NCI-H82 treated with DMSO at 0.1 percent for 48 hours (cell line): Measurements from ENCODE around the gene BMP6.

Experiments
- DNase-seq: peaks from one replicate; lab custom pipeline; 2025; ENCODE audit not compliant: unreplicated experiment; lab: John Stamatoyannopoulos, UW

Gene BMP6

DNA sequence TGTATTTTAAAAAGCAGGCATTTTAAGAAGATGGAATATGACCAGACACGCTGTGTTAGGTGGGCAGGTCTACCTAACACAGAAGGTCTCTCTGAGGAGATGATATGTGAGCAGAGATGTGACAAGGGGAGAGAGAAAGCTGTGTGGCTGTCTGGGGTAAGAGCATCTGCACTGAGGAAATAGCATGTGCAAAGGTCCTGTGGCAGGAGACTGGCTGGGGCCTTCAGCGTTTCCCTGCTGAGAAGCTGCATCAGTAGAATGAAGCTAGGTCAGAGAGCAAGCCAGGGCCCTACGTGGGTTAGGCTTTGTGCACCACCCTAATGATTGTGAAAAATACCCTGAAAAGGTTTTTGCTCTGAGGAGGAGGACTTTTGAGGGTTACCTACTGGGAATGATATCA, 97.7 kb downstream of the BMP6 start:
- no peak for DNase-seq

DNA sequence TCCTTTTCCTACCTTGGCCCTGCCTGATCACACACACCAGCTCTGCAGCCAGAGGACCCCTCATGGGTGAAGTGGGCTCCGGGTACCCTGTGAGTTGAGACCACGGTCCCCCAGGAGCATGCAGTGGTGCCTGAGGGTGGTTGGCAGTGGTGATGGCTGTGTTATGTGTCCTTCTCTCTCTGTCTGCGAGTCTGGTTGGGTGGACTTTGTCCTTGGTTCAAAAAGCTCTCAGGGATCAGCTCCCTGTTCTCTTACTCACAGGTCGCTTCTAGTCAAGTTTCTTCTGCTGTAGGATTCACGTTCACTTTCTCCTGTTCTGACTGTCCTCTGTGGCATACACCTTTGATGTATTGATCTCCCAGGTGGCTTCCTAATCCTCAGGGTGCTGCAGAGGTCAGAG, 100.1 kb downstream of the BMP6 start:
- DNase-seq = no peak

DNA sequence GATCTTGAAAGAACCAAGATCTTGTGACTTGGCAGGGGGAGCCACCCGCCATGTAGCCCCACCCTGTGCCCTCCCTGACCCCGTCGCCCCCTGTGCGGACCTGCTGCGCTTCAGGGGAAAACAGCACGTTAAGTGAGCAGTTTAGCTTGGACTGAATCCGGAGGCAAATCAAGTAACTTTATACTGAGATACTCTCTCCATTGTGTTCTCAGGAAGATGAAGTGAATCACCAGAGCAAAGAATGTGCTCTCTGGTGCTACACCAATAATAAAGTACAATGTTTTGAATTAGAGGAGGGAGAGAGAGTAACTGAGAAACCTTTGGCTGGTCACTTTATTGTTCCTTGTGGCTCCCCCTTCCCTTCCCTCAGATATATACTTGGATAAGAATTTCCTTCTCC, 101.2 kb downstream of the BMP6 start:
- DNase-seq = no peak

DNA sequence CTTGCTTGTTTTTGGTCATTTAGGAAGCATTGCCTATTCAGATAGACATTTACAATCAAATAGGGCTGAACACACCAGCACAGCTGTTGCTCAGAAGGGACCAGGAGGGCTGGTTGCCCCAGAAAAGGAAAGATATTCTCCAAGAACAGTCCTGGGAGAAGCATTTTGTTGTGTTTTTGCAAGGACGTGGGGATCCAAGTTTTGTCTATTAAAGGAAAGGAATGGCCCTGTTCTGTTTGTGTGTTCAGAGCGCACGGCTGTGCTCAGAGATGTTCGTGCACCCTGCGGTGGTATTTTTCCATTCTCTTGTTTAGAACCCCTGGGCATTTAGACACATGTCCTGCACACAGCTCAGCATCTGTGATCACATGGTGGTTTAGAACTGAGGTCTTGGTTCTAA, 102.2 kb downstream of the BMP6 start:
- DNase-seq = no peak

DNA sequence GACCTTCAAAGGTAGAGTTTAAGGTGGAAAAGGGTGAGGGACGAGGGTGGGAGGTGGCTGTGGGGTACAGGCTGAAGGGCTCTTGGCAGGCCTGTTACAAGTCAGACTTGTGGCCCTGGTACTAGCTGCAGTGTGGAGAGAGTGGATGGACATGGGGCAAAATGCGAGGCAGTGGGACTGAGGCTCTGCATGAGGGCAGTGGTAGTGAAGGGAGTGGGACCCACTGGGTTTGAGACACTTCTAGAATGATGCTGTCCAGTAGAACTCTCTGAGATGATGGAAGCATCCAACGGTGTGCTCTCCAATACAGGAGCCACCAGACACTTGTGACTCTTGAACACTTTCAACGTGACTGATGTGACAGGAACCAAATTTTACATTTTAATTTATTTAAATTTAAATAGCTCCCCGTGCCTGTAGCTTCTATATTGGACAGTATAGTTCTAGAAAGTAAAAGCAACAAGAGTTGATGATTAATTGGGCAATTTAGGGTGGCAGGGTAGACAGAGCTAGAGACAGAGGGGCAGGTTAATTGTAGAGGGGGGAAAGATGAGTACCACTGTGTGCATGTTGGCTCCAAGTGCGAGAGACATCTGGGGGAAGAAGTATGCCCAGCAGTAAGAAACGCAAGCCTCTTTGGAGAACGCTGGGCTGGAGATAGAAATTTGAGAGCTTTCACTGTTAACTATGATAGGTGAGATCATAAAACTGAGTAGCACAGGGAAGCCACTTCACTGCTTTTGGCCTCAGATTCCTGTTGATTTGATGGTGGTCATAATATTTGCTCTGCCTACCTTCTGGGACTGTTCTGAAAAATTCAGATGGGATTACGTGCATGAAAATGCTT, 107.2 kb downstream of the BMP6 start:
- no peak for DNase-seq

DNA sequence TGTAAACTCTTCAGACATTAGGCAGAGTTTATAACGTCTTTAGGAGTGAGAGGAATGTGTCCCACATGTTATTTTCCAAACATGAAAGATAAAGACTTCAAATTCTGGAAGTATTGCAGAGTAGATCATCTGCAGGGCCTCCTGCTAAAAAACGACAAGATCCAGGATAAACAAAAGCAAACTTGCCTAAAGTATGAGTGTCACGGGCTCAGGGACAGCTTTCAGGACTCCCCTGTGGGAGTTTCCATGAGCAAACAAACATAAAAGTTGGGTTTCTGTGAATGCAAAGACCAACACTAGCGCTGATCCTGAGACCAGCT, 107.8 kb downstream of the BMP6 start:
- no peak for DNase-seq

DNA sequence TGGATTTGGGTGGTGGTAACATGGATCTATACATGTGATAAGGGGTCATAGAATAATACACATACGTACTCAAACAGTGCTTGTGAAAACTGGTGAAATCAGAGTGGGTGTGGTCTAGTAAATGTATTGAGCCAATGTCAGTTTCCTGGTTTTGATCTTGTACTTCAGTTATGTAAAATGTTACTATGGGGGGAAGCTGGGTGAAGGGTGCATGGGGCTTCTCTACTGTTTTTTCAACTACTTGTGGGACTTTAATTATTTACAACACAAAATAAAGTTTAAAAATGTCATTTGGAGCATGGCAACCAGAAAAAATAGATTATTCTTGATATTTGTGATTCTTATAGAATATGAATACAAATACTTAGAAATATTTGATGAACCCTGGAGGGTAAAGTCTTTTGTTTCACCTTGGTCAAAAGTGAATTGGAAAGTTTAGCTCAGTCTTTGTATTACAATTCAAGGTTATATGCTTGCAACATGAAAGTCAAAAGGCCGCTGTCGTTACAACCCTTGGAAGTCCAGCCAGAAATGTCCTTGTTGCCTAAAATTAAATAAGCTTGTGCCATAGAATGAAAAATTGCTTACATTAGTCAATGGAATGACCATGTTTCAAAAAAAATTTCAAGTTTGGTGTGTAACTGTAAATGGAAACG, 110.6 kb downstream of the BMP6 start:
- DNase-seq = no peak

DNA sequence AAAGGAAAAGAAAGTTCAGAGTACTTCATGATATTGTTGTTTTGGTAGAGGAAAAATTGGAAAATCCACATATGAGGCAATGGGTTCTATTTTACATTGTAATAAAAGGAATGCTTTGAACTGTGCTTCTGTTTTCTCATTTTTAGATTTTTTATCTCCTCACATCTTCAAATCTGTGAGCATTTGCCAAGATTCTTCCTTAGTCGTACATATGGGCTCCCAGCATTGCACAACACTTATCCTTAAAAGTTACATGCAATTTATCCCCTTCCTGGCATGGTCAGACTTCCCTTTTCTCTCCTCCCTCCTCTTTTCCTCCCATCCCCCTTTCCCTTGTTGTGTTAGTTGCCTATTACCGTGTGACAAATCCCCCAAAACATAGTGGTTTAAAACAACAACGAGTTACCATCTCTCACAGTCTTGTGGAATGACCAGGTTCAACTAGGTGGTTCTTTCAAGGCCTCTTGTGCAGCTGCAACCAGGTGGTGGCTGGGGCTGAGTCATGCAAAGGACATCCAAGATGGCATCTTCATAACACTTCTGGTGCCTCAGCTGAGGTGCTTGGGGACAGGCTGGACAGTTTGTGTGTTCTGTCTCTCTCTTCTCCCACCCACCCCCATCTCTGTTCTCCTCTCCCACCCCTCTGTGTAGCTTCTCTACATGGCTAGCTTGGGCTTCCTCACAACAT, 116.0 kb downstream of the BMP6 start:
- no peak for DNase-seq

DNA sequence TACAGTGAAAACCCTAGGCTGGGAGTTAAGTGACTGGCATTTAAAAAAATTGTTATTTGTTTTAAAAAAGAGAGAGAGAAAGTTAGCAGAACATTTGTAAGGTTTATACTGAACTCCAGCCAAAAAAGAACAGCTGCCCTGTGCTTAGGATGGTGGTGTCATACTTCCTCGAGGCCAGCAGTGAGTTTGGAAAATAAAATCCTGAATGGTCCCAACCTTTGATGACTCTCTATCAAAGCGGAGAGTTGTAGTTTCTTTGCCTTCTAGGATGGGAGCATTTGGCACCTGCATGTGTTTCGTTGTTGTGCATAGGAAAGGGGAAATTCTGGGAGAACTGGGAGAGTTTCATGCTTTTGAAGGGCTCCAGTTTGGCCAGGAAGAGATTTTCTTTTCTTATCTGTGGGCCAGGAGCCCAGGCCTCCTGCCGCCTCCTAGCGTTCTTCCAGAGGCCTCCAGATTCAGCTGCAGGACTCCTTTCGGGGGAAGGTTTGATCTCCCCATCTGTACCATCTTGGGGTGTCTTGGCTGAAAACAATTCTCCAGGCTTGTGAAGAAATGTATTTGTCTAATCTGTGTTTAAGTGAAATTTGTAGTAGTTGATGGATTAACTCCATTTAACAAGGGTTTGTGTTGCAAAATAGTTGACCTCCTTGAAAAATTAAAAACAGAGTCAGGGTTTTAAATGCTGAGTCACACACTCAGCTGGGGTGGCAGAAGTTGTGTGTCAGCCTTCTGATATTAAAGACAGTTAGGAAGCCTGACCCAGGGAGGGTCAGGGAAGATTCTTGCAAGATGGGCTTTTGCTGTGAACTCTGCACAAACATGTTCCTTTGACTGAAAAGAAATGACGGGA, 121.3 kb downstream of the BMP6 start:
- DNase-seq = no peak

DNA sequence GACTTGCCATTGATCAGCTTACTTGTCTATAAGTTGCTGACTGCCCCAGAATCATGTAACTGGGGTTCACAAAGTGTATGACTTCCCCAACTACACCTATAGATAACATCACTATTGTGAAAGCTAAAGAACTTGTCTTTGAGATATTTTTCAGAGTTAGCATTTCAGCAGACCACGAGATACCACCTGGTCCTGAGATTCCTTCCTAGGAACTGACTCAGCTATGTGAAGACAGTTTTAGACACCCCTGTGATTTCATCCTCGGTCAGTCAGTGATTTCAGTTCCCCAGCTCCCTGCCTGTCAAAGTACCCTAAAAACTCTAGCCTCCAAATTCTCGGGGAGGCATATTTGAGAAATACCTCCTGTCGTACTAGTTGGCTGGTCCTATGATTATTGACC, 122.3 kb downstream of the BMP6 start:
- no peak for DNase-seq

DNA sequence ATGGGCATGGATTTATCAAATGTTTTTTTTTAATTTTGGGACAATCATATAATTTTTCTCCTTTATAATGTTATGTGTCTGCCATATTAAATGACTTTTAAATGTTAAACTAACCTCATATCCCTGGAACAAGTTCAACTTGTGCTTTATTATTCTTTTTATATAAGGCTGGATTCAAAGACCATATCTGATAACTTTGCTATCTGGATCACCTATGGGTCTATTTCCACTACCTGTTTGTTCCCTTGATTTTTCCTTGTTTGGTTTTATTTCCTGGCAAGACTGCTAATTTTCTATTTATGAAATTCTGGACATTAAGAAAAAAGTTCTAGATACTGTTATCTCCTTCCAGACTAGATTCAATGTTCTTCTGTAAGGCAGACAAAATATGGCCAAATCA, 125.9 kb downstream of the BMP6 start:
- no peak for DNase-seq

DNA sequence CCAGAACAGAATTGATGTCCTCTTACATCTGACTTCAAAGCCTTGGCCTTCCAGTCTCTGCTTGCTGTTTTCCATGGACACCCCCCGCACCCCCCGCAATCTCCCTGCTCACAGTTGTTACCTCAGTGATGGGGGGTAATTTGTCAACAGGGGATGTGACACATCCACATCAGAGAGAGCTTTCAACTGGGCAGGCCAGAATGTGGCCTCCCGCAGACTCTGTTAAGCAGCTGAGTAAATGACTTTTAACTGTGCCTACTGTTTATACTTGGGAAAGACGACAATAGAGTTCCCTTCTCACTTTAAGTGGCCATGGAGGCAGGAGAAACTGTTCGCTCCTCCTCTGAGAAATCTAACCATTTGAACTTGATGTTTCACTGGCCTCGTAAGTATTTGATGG, 133.7 kb downstream of the BMP6 start:
- no peak for DNase-seq

DNA sequence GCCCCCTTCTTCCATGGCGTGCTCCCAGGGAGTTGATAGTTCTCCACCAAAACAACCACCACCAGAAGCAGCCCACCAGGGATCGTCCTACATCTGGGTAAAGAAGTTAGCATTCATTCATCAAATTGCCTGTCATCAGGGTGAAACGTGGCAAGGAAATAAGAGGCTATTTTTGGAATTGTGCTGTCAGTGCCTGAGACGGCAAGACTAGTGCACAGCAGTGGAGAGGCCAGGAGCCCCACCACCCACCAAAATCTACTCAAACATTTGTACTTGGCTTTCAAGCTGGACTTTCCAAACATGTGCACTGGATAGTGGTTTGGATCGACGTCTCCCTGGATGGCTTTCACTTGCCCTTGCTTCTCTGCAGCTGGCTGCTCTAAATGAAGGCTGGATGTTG, 139.9 kb downstream of the BMP6 start:
- DNase-seq = no peak

DNA sequence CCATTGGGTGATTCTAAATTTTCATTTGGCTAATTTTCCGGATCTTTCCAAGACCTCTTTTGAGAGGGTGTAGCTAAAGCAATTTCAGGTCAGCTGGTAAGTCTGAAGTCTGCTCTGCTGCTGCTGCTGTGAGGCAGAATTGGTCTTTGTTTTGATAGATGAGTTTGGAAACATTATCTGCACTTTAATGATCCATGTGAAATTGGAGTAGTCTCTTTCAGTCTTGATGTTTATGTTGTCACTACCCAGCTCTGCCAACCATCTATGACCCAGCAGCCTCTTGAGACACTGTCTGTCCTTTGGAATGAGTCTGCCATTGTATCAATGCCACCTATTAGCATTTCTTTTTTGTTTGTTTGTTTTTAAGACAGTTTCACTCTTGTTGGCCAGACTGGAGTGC, 140.6 kb downstream of the BMP6 start:
- DNase-seq = no peak

DNA sequence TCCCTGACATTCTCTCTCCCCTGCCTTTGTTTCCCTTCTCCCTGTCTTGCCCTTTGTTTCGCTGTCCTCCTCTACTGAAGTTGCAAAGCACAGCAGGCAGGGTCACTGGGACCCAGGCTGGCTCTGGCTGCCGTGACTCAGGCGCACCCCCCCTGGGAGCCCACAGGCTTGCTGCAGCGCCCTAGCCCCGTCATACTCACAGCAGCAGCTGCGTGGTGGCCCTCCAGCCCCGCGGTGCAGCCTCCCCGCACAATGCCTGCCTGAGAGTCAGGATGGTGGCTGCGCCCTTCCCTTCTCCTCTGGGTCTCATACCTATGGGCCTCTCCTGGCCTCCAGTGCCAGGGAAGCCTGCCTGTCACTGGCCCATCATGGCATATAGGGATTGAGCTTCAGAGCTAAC, 143.0 kb downstream of the BMP6 start:
- DNase-seq = no peak

DNA sequence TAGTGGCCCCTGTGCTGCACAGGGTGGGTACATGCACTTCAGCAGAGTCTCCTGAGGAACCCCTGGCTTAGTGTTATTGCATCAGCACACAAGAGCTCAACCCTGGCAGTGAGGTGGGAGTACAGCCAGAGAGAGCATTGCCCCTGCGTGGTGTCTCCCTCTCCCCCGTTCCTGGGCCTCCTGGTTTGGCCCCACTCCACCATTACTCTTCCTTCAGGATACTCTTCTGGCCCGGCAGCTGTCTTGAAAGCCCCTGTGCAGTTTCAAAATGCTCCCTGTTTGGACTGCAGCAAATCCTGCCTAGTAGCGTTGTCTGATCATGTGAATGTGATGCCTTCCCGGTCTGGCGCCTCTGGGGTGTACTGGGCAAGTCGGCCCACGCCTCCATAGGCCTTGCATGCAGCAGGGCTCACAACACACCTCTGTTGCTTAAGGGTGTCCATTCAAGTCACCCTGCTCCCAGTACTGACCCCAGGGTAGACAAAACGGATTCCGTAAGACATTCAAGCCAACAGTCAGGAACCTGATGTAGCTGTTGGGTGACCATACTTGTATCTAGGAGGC, 152.6 kb downstream of the BMP6 start:
- DNase-seq = no peak

DNA sequence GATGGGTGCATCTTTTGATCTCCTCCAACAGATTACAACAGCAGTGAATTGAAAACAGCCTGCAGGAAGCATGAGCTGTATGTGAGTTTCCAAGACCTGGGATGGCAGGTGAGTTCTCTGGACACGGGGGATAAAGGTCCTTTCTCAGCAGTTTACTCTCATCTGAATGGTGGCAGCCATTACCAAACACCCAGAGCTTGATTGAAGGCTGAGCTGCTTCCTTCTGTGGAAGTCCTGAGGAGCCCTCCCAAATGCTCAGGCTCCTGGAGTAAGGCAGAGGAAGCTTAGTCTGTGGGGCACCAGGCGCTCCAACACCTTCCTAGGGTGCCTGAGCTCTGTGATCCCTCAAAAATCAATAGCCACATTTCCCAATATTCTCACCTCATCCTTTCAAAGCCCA, 153.1 kb downstream of the BMP6 start:
- DNase-seq = no peak

DNA sequence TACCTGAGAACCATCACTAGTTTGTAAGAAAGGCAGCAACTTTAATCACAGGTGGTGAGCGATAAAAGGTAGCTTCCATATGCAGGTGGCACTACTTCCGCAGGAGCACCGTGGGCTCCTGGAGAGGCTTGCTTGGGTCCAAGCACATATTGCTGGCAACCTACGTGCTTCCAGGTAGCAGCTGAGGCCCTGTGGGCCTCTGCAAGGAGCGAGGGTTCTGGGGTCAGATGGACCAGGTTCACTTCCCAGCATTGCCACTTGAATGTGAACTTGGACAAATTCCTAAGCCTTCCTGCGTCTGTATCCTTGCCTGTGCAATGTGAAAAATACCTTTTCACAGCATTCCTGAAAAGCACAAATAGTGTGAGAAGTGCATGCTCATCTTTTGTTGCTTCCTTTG, 153.7 kb downstream of the BMP6 start:
- no peak for DNase-seq

DNA sequence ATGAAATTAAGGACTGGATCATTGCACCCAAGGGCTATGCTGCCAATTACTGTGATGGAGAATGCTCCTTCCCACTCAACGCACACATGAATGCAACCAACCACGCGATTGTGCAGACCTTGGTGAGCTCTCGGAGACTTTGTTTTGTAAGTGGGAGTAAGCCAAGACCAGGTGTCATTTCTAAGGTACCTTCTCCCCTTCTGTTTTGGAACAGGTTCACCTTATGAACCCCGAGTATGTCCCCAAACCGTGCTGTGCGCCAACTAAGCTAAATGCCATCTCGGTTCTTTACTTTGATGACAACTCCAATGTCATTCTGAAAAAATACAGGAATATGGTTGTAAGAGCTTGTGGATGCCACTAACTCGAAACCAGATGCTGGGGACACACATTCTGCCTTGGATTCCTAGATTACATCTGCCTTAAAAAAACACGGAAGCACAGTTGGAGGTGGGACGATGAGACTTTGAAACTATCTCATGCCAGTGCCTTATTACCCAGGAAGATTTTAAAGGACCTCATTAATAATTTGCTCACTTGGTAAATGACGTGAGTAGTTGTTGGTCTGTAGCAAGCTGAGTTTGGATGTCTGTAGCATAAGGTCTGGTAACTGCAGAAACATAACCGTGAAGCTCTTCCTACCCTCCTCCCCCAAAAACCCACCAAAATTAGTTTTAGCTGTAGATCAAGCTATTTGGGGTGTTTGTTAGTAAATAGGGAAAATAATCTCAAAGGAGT, 154.2 kb downstream of the BMP6 start:
- no peak for DNase-seq

DNA sequence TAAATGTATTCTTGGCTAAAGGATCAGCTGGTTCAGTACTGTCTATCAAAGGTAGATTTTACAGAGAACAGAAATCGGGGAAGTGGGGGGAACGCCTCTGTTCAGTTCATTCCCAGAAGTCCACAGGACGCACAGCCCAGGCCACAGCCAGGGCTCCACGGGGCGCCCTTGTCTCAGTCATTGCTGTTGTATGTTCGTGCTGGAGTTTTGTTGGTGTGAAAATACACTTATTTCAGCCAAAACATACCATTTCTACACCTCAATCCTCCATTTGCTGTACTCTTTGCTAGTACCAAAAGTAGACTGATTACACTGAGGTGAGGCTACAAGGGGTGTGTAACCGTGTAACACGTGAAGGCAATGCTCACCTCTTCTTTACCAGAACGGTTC, 154.8 kb downstream of the BMP6 start:
- no peak for DNase-seq
